ENCODE data around the gene KLHL1.

KLHL1 gene

GRCh38 chr13:69857183-69857821, 250.9 kb downstream of the KLHL1 start:
- H3K4me3 ChIP-seq (replicated peaks; ENCODE audit: low read depth, low read length) = no peak overlapping the region
- no peaks in the 10 kb centered on the region for H3K27me3 ChIP-seq (replicated peaks; ENCODE audit: control insufficient read depth, insufficient read depth, low read length)
- H3K36me3 ChIP-seq (ENCODE audit: control insufficient read depth, insufficient read depth, low read length) = no peaks in the 10 kb centered on the region
- TF ChIP-seq CTCF (IDR thresholded peaks at IDR 0.05; ENCODE audit: insufficient read depth, low read length, poor library complexity, severe bottlenecking) = peak; percentile 55
- peak; percentile 8 for DNase-seq (ENCODE audit: extremely low read depth, insufficient read length)

- TF ChIP-seq CTCF (IDR thresholded peaks at IDR 0.05; ENCODE audit: insufficient read depth, low read length, poor library complexity, severe bottlenecking) = no peak
- H3K27me3 ChIP-seq (replicated peaks; ENCODE audit: control insufficient read depth, insufficient read depth, low read length) = no peaks in the 10 kb centered on the region
- no peak for DNase-seq (ENCODE audit: extremely low read depth, insufficient read length)
- H3K4me3 ChIP-seq (replicated peaks; ENCODE audit: low read depth, low read length) = no peak overlapping the region
- no peaks in the 10 kb centered on the region for H3K36me3 ChIP-seq (ENCODE audit: control insufficient read depth, insufficient read depth, low read length)
These were observed 251.9 kb downstream of the KLHL1 start for GRCh38 chr13:69856331-69856730.

GRCh38 chr13:69828527-69828926, 279.7 kb downstream of the KLHL1 start:
- Histone ChIP-seq H3K4me3 (replicated peaks; ENCODE audit: low read depth, low read length) (no peak overlapping the region), H3K36me3 (ENCODE audit: control insufficient read depth, insufficient read depth, low read length) (no peaks in the 10 kb centered on the region), H3K27me3 (replicated peaks; ENCODE audit: control insufficient read depth, insufficient read depth, low read length) (no peaks in the 10 kb centered on the region)
- no peak for DNase-seq (ENCODE audit: extremely low read depth, insufficient read length)
- TF ChIP-seq CTCF (IDR thresholded peaks at IDR 0.05; ENCODE audit: insufficient read depth, low read length, poor library complexity, severe bottlenecking) = no peak

GRCh38 chr13:69820180-69820579, 288.1 kb downstream of the KLHL1 start:
- Histone ChIP-seq H3K36me3 (ENCODE audit: control insufficient read depth, insufficient read depth, low read length) (no peaks in the 10 kb centered on the region), H3K4me3 (replicated peaks; ENCODE audit: low read depth, low read length) (no peak overlapping the region), H3K27me3 (replicated peaks; ENCODE audit: control insufficient read depth, insufficient read depth, low read length) (no peaks in the 10 kb centered on the region)
- DNase-seq (ENCODE audit: extremely low read depth, insufficient read length) = no peak
- TF ChIP-seq CTCF (IDR thresholded peaks at IDR 0.05; ENCODE audit: insufficient read depth, low read length, poor library complexity, severe bottlenecking) = no peak

- no peaks in the 10 kb centered on the region for H3K27me3 ChIP-seq (replicated peaks; ENCODE audit: control insufficient read depth, insufficient read depth, low read length)
- TF ChIP-seq CTCF (IDR thresholded peaks at IDR 0.05; ENCODE audit: insufficient read depth, low read length, poor library complexity, severe bottlenecking) = no peak
- DNase-seq (ENCODE audit: extremely low read depth, insufficient read length) = no peak
- no peaks in the 10 kb centered on the region for H3K36me3 ChIP-seq (ENCODE audit: control insufficient read depth, insufficient read depth, low read length)
- no peak overlapping the region for H3K4me3 ChIP-seq (replicated peaks; ENCODE audit: low read depth, low read length)
These were observed 290.9 kb downstream of the KLHL1 start for GRCh38 chr13:69817333-69817869.

Measured in GM06990 (cell line).